HG02588 (cell line): ENCODE data around the gene PCSK2.

Experiments used
- ATAC-seq: cut with Tn5 transposase; IDR thresholded peaks from one replicate; pipeline ENCODE4 v1.9.1; 2021; ENCODE audit warnings: mild to moderate bottlenecking, moderate library complexity; ENCODE audit not compliant: unreplicated experiment

Gene PCSK2

GRCh38 chr20:17236766-17237165, 9.9 kb downstream of the PCSK2 start:
- ATAC-seq: no peak

- no peak for ATAC-seq
Observed at GRCh38 chr20:17248224-17248623, 21.4 kb downstream of the PCSK2 start.

GRCh38 chr20:17262786-17263185, 35.9 kb downstream of the PCSK2 start:
- ATAC-seq: no peak

GRCh38 chr20:17273717-17274116, 46.9 kb downstream of the PCSK2 start:
- no peak for ATAC-seq

GRCh38 chr20:17276101-17276500, 49.3 kb downstream of the PCSK2 start:
- no peak for ATAC-seq

GRCh38 chr20:17281478-17281877, 54.6 kb downstream of the PCSK2 start:
- no peak for ATAC-seq

GRCh38 chr20:17282501-17282900, 55.7 kb downstream of the PCSK2 start:
- no peak for ATAC-seq

GRCh38 chr20:17287503-17287902, 60.7 kb downstream of the PCSK2 start:
- ATAC-seq: no peak

GRCh38 chr20:17287998-17288397, 61.2 kb downstream of the PCSK2 start:
- ATAC-seq: no peak

GRCh38 chr20:17295151-17295726, 68.4 kb downstream of the PCSK2 start:
- no peak for ATAC-seq

- ATAC-seq: no peak
Observed at GRCh38 chr20:17295991-17296390, 69.2 kb downstream of the PCSK2 start.

GRCh38 chr20:17298171-17298570, 71.3 kb downstream of the PCSK2 start:
- ATAC-seq: no peak

GRCh38 chr20:17298751-17299150, 71.9 kb downstream of the PCSK2 start:
- ATAC-seq: no peak

GRCh38 chr20:17300113-17300512, 73.3 kb downstream of the PCSK2 start:
- ATAC-seq: no peak

GRCh38 chr20:17304774-17305173, 77.9 kb downstream of the PCSK2 start:
- ATAC-seq: no peak

GRCh38 chr20:17306427-17306826, 79.6 kb downstream of the PCSK2 start:
- no peak for ATAC-seq

- ATAC-seq: no peak
Observed at GRCh38 chr20:17314264-17314663, 87.4 kb downstream of the PCSK2 start.

- no peak for ATAC-seq
Observed at GRCh38 chr20:17315407-17316231, 88.8 kb downstream of the PCSK2 start.

GRCh38 chr20:17316316-17317038, 89.6 kb downstream of the PCSK2 start:
- no peak for ATAC-seq

GRCh38 chr20:17317341-17317740, 90.5 kb downstream of the PCSK2 start:
- no peak for ATAC-seq

GRCh38 chr20:17320456-17320855, 93.6 kb downstream of the PCSK2 start:
- ATAC-seq: no peak

GRCh38 chr20:17326096-17326495, 99.3 kb downstream of the PCSK2 start:
- ATAC-seq: no peak
